ENCODE measurements around the gene IQSEC1.

DNA sequence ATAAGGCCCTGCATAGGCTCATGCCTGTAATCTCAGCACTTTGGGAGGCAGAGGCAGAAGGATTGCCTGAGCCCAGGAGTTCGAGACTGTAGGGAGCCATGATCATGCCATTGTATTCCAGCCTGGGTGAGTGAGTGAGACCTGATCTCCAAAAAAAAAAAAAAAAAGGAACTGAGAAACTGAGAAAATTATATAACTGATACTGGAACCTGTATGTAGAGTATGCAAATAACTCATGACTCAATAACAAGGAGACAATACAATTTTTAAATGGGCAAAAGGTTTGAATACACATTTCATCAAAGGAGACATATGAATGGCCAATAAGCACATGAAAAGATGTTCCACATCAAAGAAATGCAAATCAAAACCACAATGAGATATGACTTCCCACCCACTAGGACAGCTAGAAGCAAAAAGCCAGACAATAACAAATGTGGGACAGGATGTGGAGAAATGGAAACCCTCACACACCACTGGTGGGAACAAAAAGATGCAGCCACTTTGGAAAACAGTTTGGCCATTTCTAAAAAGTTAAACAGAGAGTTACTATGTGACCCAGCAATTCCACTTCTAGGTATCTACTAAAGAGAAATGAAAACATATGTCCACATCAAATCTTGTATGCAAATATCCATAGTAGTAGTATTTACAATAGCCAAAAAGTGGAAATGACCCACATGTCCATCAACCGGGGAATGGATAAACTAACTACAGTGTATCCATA, 70.7 kb downstream of the IQSEC1 start:
- TF ChIP-seq GATA2 (IDR thresholded peaks at IDR 0.05; ENCODE audit: low read depth, low read length) (no peak), GATA3 (IDR thresholded peaks at IDR 0.05; ENCODE audit: low read depth, low read length) (no peak)
